Activated CD8-positive, alpha-beta memory T cell treated with anti-CD3 and anti-CD28 coated beads for 36 hours (primary cell): ENCODE measurements around the gene ACACA. TPM values are rescaled to one million over a fixed set of nuclear protein-coding genes. Genes with fewer than 3 reads are reported as not detected.

Source experiments
- CTCF ChIA-PET: fragments of 350-600 bp; sonication (Branson Sonifier 250); formaldehyde crosslinking; loops from one replicate; lab custom pipeline; 2021; ENCODE audit warnings: antibody characterized with exemption; lab: Charles Lee
- POLR2A ChIA-PET: fragments of 350-600 bp; sonication (Branson Sonifier 250); formaldehyde crosslinking; loops from one replicate; lab custom pipeline; 2021; ENCODE audit warnings: antibody characterized with exemption; lab: Charles Lee
- total RNA-seq, 2 experiments: library from RNA; stranded (reverse); gene quantifications; one replicate each; pipeline ENCODE4 v1.2.3, GENCODE V29; 2021

Gene ACACA
- total RNA-seq, 2 experiments from 2014 or later = 74.8 to 82.9 TPM

GRCh38 chr17:37315601-37316000 lies 91.0 kb downstream of the ACACA start:
- ChIA-PET CTCF (no interaction called here), POLR2A (no interaction called here)

- POLR2A ChIA-PET = no interaction called here
Measured at GRCh38 chr17:37312137-37312923, 94.3 kb downstream of the ACACA start.

GRCh38 chr17:37310940-37311339 lies 95.7 kb downstream of the ACACA start:
- ChIA-PET POLR2A (no interaction called here), CTCF (no interaction called here)

More at GRCh38 chr17:37312137-37312923, 94.3 kb downstream of the ACACA start:
- CTCF ChIA-PET = no interaction called here

GRCh38 chr17:37309051-37309450 lies 97.6 kb downstream of the ACACA start:
- ChIA-PET CTCF (no interaction called here), POLR2A (no interaction called here)

- ChIA-PET CTCF (no interaction called here), POLR2A (no interaction called here)
Measured at GRCh38 chr17:37305406-37305905, 101.2 kb downstream of the ACACA start.

GRCh38 chr17:37301288-37301687 lies 105.3 kb downstream of the ACACA start:
- ChIA-PET CTCF (no interaction called here), POLR2A (interaction anchor here (0.6 kb wide), 1 partner anchor 218 kb away, joined by 3 read pairs; no protein-coding TSS in a partner anchor)

GRCh38 chr17:37300683-37301082 lies 106.0 kb downstream of the ACACA start:
- ChIA-PET CTCF (no interaction called here), POLR2A (interaction anchor here (0.6 kb wide), 1 partner anchor 218 kb away, joined by 3 read pairs; no protein-coding TSS in a partner anchor)

GRCh38 chr17:37299257-37299980 lies 107.2 kb downstream of the ACACA start:
- POLR2A ChIA-PET = no interaction called here
- CTCF ChIA-PET = interaction anchor here (0.8 to 1.0 kb wide), 2 partner anchors 10 to 75 kb away, joined by 3 read pairs; no protein-coding TSS in a partner anchor

- ChIA-PET CTCF (no interaction called here), POLR2A (no interaction called here)
Measured at GRCh38 chr17:37295888-37296287, 110.7 kb downstream of the ACACA start.

- CTCF ChIA-PET = no interaction called here
Measured at GRCh38 chr17:37294888-37295287, 111.7 kb downstream of the ACACA start.

GRCh38 chr17:37293770-37294169 lies 112.9 kb downstream of the ACACA start:
- CTCF ChIA-PET = no interaction called here
- POLR2A ChIA-PET = no interaction called here

More at GRCh38 chr17:37294888-37295287, 111.7 kb downstream of the ACACA start:
- POLR2A ChIA-PET = no interaction called here

GRCh38 chr17:37292429-37293139 lies 114.1 kb downstream of the ACACA start:
- CTCF ChIA-PET = no interaction called here
- POLR2A ChIA-PET = no interaction called here

- ChIA-PET CTCF (no interaction called here), POLR2A (interaction anchor here (0.6 kb wide), 1 partner anchor 70 kb away, joined by 3 read pairs; no protein-coding TSS in a partner anchor)
Measured at GRCh38 chr17:37291351-37291750, 115.3 kb downstream of the ACACA start.

- CTCF ChIA-PET = no interaction called here
- POLR2A ChIA-PET = no interaction called here
Measured at GRCh38 chr17:37286430-37286829, 120.2 kb downstream of the ACACA start.

GRCh38 chr17:37284191-37284590 lies 122.4 kb downstream of the ACACA start:
- ChIA-PET POLR2A (no interaction called here), CTCF (no interaction called here)

- ChIA-PET CTCF (no interaction called here), POLR2A (no interaction called here)
Measured at GRCh38 chr17:37283414-37283961, 123.1 kb downstream of the ACACA start.

GRCh38 chr17:37280841-37281240 lies 125.8 kb downstream of the ACACA start:
- POLR2A ChIA-PET = no interaction called here
- CTCF ChIA-PET = no interaction called here

- POLR2A ChIA-PET = no interaction called here
- CTCF ChIA-PET = no interaction called here
Measured at GRCh38 chr17:37278247-37278894, 128.3 kb downstream of the ACACA start.

GRCh38 chr17:37276475-37276874 lies 130.2 kb downstream of the ACACA start:
- ChIA-PET POLR2A (no interaction called here), CTCF (interaction anchor here (1.2 kb wide), 1 partner anchor 21 kb away, joined by 4 read pairs; no protein-coding TSS in a partner anchor)
